GM18508 (cell line): ENCODE data around the gene RHBDL1.

Experiments used
- ATAC-seq: cut with Tn5 transposase; IDR thresholded peaks from one replicate; pipeline ENCODE4 v1.9.1; 2021; ENCODE audit warnings: moderate number of reproducible peaks; ENCODE audit not compliant: insufficient read depth, unreplicated experiment

RHBDL1 gene

DNA sequence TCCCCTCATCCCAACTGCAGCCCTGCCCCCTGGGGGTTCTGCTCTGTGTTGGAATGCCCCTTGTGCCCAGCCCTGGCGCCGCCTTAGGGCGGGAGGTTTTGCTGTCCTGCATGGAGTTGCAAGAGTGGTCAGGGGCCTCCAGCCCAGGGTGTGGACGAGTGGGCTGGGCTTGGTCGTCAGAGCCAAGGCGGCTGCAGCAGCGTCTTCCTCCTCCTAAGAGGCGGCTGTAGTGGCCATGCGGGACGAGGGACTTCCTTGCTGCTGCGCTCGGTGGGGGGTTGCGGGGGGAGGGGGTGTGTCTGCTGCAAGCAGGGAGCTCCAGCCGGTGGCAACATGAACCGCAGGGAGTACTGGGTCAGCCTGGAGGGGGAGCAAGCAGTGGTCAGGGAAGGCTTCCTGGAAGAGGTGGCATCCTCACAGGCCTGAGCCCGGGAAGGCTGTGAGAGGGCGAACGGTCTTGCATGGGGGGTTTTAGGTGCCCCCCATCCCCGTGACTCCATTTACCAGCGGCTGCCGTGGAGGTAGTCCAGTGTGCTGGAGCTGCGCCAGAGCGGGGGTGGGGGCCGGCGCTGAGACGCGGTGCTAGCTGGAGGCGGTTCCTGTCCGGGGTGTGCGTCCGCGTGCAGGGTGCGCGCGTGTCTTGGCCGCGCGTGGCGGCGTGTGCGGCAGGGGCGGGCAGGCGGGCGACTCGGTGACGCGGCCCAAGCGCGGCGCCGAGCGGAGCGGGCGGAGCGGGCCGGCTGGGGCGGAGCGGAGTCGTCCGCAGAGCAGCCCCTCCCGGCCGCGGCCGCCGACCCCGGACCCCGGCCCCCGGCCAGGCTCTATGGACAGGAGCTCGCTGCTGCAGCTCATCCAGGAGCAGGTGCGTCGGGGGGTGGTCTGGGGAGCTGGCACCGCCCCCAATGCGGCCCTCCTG lies at the start of gene RHBDL1:
RHBDL1 (plus strand) TSS at position 704 of the 916 bp plus-strand sequence; CDS start at position 824, 120 bp downstream.
- no peak for ATAC-seq

DNA sequence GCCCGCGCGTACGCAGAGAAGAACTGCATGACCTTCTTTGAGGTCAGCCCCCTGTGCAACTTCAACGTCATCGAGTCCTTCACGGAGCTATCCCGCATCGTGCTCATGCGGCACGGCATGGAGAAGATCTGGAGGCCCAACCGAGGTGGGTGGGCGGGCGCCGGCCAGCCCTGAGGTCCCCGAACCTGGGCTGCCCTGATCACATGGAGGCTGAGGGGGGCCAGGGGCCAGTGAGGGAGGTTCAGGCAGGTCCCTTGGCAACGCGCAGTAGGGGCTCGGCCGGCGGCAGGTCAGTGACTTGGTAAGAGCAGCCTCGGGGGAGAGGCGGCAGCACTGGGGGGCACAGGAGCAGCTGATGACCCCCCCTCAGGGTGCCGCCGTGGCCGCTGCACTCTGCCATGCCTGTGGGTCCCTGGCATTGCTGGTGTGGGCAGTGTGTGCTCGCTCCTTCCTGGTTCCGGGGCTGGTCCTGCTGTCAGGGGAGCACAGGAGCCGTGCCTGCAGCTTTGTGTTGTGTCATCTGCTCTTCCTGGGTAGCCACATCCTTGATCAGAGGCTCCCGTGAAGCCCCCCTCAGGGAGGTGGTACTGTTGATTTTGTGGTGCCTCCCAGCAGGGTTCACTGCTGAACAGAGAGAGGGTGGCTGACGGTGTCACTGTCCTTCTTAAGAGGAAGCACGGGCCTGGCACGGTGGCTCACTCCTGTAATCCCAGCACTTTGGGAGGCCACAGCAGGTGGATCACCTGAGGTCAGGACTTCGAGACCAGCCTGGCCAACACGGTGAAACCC lies 49.3 kb upstream of the RHBDL1 start:
- no peak for ATAC-seq

GRCh38 chr16:626787-627453 lies 48.6 kb upstream of the RHBDL1 start:
- ATAC-seq: no peak

DNA sequence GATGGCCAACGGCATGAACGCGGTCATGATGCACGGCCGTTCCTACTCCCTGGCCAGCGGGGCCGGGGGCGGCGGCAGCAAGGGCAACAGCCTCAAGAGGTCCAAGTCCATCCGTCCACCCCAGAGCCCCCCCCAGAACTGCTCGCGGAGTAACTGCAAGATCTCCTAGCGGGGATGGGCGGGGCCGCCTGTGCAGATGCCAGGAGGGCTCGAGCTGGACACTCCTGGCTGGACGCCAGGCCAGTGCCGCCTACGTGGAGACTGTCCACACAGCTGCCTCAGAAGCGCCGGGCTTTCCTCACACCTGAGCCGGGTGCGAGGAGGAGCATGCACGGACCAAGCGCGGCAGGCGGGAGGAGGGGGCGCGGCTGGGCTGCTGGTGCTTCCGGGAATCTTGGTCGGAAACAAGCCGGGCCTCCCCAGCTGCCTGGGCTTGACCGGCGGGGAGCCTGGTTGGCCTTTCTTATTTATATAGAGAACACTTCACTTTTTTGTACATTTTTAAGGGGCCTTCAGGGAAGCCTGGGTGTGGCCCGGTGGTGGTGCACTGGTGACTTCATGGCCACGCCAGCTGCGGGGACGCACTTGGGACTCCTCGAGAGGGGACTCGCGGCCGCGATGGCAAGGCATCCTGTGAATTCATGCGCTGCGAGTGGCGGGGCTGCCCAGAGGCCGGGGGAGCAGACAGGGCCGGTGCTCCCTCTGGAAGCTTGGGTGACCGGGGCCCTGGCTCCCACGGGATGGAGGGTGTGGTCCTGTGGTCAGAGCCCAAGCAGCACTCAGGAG lies 47.8 kb upstream of the RHBDL1 start:
- ATAC-seq: no peak

- no peak for ATAC-seq
Measured at GRCh38 chr16:628321-629061, 47.0 kb upstream of the RHBDL1 start.

DNA sequence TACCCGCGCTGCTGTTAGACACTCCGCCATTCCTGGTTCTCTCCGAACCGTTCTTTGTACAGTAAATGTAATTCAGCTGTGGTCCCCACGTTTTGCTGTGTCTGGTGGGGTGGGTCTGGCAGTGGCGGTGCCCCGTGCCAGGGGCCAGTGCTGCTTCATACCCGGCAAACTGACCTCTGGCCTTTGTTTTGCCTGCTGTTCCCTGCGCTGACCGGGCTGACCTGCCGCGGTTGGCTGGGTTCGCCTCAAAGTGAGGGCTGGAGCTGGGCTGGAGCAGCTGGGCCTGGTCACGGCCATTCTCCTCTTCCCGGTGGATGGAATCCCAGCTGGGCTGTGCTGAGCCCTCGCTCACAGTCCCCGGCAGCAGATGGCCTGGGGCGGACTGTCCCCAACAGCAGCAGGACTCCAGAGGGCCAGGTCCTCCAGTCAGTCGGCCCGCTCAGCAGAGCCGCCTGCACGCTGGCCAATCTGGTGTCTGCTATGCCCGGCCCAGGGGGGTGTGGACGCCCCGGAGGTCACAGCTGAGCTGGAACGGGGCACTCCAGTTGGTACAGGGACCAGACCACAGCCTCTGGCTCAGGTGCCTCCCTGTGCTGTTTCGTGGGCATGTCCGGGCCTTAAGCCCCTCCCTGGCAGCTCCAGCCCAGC lies 46.2 kb upstream of the RHBDL1 start:
- no peak for ATAC-seq

DNA sequence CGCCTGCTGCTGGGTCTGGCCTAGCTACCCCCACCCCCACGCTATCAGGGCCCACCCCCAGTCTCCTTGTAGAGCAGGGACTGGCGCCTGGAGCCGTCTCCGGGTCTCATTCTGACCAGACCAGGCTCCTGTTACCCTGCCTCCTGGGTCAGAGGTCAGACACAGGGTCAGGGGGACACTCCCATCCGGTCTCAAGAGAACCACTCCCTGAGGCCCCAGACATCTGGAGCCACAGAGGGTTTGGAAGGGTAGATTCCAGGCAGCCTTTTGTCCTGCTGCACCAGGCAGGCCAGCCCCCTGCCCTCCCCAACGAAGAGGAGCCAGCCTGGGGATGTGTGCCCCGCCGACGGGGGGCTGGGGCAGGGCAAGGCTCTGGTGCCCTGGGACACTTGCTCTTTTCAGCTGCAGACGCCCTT lies 45.6 kb upstream of the RHBDL1 start:
- ATAC-seq: no peak

GRCh38 chr16:630249-630814 lies 45.1 kb upstream of the RHBDL1 start:
- ATAC-seq: no peak

DNA sequence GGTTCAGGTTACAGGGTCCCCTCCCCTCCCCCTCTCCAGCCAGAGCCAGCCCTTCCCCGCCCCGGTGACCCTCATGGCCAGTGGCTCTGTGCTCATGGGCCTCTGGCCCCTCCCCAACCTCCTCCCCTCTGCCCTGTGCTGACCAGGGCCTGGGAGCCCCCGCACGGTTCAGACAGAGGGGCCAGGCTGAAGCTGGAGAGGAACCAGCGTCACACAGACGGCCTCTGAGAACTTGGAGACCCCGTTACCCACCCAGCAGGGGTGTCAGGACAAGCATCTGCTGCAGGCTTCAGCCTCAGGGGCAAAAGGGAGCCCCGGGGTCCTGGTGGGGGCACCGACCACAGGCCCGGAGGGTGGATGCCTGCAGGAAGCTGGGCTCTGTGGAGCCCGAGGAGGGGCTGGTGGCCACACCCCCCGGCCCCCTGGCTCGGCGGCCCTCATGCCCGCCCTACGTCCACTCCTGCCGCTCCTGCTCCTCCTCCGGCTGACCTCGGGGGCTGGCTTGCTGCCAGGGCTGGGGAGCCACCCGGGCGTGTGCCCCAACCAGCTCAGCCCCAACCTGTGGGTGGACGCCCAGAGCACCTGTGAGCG lies 44.6 kb upstream of the RHBDL1 start, which contains the start of gene WFIKKN1:
WFIKKN1 (plus strand) TSS at position 171 of the 591 bp plus-strand sequence; CDS start at position 440, 269 bp downstream.
- no peak for ATAC-seq

DNA sequence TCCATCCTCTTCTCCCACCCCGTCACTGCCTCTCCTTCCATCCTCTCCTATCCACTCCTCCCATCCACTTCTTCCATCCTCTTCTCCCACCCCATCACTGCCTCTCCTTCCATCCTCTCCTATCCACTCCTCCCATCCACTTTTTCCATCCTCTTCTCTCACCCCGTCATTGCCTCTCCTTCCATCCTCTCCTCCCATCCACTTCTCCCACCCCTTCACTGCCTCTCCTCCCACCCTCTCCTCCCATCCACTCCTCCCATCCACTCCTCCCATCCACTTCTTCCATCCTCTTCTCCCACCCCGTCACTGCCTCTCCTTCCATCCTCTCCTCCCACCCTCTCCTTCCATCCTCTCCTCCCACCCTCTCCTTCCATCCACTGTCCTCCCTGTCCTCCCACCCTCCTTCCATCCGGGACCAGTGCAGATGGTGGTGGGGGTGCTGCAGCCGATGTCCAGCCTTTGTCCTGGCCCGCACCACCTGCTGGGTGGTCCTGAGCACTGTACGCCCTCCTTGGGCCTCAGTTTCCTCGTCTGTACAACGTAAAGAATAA lies 43.6 kb upstream of the RHBDL1 start:
- ATAC-seq: no peak

- no peak for ATAC-seq
Measured at GRCh38 chr16:632486-633335, 42.8 kb upstream of the RHBDL1 start.

DNA sequence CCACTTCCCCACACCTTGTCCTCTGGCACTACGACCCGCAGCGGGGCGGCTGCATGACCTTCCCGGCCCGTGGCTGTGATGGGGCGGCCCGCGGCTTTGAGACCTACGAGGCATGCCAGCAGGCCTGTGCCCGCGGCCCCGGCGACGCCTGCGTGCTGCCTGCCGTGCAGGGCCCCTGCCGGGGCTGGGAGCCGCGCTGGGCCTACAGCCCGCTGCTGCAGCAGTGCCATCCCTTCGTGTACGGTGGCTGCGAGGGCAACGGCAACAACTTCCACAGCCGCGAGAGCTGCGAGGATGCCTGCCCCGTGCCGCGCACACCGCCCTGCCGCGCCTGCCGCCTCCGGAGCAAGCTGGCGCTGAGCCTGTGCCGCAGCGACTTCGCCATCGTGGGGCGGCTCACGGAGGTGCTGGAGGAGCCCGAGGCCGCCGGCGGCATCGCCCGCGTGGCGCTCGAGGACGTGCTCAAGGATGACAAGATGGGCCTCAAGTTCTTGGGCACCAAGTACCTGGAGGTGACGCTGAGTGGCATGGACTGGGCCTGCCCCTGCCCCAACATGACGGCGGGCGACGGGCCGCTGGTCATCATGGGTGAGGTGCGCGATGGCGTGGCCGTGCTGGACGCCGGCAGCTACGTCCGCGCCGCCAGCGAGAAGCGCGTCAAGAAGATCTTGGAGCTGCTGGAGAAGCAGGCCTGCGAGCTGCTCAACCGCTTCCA lies 42.0 kb upstream of the RHBDL1 start:
- ATAC-seq: no peak

DNA sequence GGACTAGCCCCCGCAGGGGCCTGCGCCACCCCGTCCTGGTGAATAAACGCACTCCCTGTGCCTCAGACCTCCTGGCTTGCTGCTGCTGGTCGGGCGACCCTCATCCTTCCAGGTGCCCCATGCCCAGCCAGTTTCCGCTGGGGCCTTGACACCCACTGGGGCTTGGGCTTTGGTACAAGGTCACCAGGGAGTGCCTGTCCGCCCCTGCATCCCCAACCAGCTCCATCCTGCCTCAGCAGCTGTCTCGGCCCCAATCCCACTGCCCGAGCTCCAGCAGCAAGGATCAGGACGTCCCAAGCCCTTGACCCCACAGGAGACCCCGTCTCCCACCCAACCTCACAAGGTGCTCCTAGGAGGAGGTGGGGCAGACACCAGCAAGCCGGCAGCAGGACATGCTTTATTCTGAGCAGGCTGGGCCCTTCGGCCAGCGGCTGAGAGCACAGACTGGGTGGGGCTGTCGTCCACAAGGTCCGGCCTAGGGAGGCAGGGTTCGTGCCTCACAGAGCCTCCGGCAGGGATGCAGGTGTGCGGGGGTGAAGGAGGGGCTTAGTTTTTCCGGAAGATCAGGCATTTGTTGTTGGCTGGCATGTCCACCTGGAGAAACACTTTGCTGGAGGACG lies 41.3 kb upstream of the RHBDL1 start:
- ATAC-seq: no peak

DNA sequence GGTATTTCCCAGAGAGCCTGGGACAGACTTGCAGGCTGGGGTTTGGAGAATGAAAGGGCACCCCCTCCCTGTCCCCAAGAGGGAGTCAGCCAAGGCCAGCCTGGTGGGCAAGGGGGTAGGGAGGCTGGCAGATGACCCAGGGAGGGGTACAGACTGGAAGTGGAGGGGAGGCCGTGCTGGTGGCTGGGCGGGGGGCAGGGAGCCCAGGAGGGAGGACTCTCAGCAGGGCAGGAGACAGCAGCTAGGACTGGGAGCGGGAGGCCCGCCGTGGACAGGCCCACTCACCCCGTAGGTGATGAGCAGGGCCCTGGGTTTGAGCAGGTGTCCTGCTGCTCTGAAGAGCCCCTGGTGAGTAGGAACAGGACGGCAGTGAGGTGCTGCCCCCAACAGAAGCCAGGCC lies 40.5 kb upstream of the RHBDL1 start:
- no peak for ATAC-seq

GRCh38 chr16:635573-636205 lies 39.8 kb upstream of the RHBDL1 start:
- ATAC-seq: no peak
